ENCODE data around the gene ARHGEF7. TPM values are rescaled to one million over a fixed set of nuclear protein-coding genes. Genes with fewer than 3 reads are reported as not detected.

Gene ARHGEF7
- total and polyA plus RNA-seq, 2 experiments from 2014 or later = 23.6 to 58.9 TPM

DNA sequence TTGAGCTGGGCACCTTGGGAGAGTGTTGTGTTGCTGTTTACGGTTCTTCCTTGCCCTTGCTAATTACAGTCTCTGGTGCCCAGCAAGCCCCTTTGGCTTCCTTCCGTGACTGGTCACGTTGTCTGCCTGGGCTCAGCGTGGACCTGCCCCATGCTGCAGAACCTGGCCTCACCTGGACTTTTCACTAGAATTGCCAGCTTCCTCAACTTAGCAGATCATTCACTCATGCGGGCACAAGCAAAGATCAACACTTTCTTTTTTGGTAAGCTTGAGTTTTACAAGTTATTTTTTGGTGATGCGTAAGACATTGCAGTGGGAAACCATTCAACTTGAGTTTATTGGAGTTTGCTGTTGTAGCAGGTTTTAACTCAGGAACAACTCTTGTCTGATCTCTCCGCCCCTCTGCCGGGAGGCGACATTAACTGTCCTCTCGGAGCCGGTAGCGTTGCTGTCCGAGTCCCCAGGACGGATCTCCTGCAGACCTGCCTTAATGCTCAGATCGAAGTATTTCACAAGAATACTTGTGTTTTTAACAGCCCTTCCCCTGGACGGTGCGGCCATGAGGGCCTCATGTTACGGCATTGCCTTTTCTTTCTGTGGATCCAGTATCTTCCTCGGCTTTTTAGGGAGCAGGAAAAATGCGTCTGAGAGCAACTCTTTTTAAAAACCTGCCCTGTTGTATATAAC, 189.6 kb downstream of the ARHGEF7 start:
- Histone ChIP-seq H3K9me2 (ENCODE audit: insufficient read depth) (no peaks in the 10 kb centered on the region), H3K4me2 (no peak overlapping the region), H2AFZ (no peak overlapping the region), H3K4me1 (ENCODE audit: insufficient read depth) (no peaks in the 10 kb centered on the region), H3K79me2 (replicated peaks; ENCODE audit: insufficient read depth) (no peaks in the 10 kb centered on the region), H3K27me3 (ENCODE audit: insufficient read depth) (no peaks in the 10 kb centered on the region), H3F3A (replicated peaks; ENCODE audit: low read depth) (no peaks in the 10 kb centered on the region), H4K20me1 (replicated peaks; ENCODE audit: insufficient read depth) (peaks cover 3% of the 10 kb centered on the region), H3K36me3 (ENCODE audit: insufficient read depth) (peaks cover 20% of the 10 kb centered on the region; the same call in 1 of the 2 replicates), H3K27ac (ENCODE audit: low read depth) (no peak overlapping the region), H3K4me3 (no peak overlapping the region)
- Mint-ChIP-seq H3K4me1 (no peaks in the 10 kb centered on the region), H3K9me3 (peaks cover 4% of the 10 kb centered on the region; the same call in 2 of the 3 replicates), H3K27me3 (ENCODE audit: insufficient read depth, low read depth, poor library complexity) (peaks cover 4% of the 10 kb centered on the region), H3K27ac (no peak overlapping the region), H3K36me3 (ENCODE audit: low read depth) (peaks cover 77% of the 10 kb centered on the region), H3K4me3 (no peak overlapping the region)
- DNase-seq (ENCODE audit: low spot score) (no peak), ATAC-seq (no peak)
- TF ChIP-seq EZH2 (IDR thresholded peaks at IDR 0.05; ENCODE audit: low read depth, unreplicated experiment) (no peak), ZNF331 (CRISPR knock-in tag; IDR thresholded peaks at IDR 0.05; ENCODE audit: low read depth) (no peak), JUNB (IDR thresholded peaks at IDR 0.05; ENCODE audit: unreplicated experiment) (no peak), CTCF (conservative IDR thresholded peaks at IDR 0.05; ENCODE audit: low read depth in 2 of 2) (no peak), ZNF114 (CRISPR knock-in tag; IDR thresholded peaks at IDR 0.05) (no peak), CREB1 (CRISPR knock-in tag; IDR thresholded peaks at IDR 0.05; ENCODE audit: low read depth) (no peak), POLR2AphosphoS5 (IDR thresholded peaks at IDR 0.05; ENCODE audit: low read depth) (no peak), ZNF462 (CRISPR knock-in tag; IDR thresholded peaks at IDR 0.05) (no peak), EZH2phosphoT487 (IDR thresholded peaks at IDR 0.05; ENCODE audit: unreplicated experiment) (no peak), STAT1 (IDR thresholded peaks at IDR 0.05; ENCODE audit: unreplicated experiment) (no peak), NANOG (IDR thresholded peaks at IDR 0.05; ENCODE audit: borderline replicate concordance) (no peak)
- TF ChIP-seq, protein P1, sequence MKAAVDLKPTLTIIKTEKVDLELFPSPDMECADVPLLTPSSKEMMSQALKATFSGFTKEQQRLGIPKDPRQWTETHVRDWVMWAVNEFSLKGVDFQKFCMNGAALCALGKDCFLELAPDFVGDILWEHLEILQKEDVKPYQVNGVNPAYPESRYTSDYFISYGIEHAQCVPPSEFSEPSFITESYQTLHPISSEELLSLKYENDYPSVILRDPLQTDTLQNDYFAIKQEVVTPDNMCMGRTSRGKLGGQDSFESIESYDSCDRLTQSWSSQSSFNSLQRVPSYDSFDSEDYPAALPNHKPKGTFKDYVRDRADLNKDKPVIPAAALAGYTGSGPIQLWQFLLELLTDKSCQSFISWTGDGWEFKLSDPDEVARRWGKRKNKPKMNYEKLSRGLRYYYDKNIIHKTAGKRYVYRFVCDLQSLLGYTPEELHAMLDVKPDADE (IDR thresholded peaks at IDR 0.05) = no peak
- TF ChIP-seq, protein P2, sequence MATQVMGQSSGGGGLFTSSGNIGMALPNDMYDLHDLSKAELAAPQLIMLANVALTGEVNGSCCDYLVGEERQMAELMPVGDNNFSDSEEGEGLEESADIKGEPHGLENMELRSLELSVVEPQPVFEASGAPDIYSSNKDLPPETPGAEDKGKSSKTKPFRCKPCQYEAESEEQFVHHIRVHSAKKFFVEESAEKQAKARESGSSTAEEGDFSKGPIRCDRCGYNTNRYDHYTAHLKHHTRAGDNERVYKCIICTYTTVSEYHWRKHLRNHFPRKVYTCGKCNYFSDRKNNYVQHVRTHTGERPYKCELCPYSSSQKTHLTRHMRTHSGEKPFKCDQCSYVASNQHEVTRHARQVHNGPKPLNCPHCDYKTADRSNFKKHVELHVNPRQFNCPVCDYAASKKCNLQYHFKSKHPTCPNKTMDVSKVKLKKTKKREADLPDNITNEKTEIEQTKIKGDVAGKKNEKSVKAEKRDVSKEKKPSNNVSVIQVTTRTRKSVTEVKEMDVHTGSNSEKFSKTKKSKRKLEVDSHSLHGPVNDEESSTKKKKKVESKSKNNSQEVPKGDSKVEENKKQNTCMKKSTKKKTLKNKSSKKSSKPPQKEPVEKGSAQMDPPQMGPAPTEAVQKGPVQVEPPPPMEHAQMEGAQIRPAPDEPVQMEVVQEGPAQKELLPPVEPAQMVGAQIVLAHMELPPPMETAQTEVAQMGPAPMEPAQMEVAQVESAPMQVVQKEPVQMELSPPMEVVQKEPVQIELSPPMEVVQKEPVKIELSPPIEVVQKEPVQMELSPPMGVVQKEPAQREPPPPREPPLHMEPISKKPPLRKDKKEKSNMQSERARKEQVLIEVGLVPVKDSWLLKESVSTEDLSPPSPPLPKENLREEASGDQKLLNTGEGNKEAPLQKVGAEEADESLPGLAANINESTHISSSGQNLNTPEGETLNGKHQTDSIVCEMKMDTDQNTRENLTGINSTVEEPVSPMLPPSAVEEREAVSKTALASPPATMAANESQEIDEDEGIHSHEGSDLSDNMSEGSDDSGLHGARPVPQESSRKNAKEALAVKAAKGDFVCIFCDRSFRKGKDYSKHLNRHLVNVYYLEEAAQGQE (IDR thresholded peaks at IDR 0.05; ENCODE audit: unreplicated experiment) = no peak

Measured in GM23338 (cell line).